H1 (cell line): Measurements from ENCODE around the gene NDST3. TPM values are rescaled to one million over a fixed set of nuclear protein-coding genes. Genes with fewer than 3 reads are reported as not detected.

Experiments used
- BACH1 ChIP-seq: IDR thresholded peaks from 2 replicates; pipeline ENCODE4 v1.6.1; 2012; ENCODE audit warnings: low read length, improper control_type of control experiment
- CEBPB ChIP-seq: IDR thresholded peaks from 2 replicates; pipeline ENCODE4 v1.6.1; 2012; ENCODE audit warnings: low read depth, low read length
- SUZ12 ChIP-seq: fragments of 200-600 bp; sonication (generic); IDR thresholded peaks from 2 replicates; pipeline ENCODE4 v1.6.1; 2012; ENCODE audit warnings: mild to moderate bottlenecking, inconsistent platforms, low read length, moderate library complexity, mixed read lengths
- polyA plus RNA-seq, 7 experiments: library from polyadenylated mRNA; depleted of rRNA in 3 of 7; stranded (reverse) in 5 of 7; unstranded in 2 of 7; fragments of >200 nt in 5 of 7; fragments of 200-250 nt in 2 of 7; gene quantifications; 1 replicate in 5 of 7; 2 replicates in 1 of 7; 4 replicates in 1 of 7; pipeline versions ENCODE4 v1.2.1 to v1.2.3, GENCODE V29; 2011 to 2013; ENCODE audit warnings: missing spikeins in 2 of 7, mixed read lengths in 2 of 7
- total RNA-seq: library from RNA; stranded (reverse); fragmentation: NEBNext Ultra II Directional; extraction: Animal tissue kit (Norgen Biotek cat#: 25700); gene quantifications from 2 replicates; pipeline ENCODE4 v1.2.1, GENCODE V29; 2021
- TF ChIP-seq, protein P1 (sequence below): fragments of 300-600 bp; sonication (generic); IDR thresholded peaks from 2 replicates; pipeline ENCODE4 v1.7.1; 2012; ENCODE audit warnings: low read length, moderate library complexity, mild to moderate bottlenecking, inconsistent platforms; ENCODE audit not compliant: insufficient replicate concordance

NDST3 gene
- total and polyA plus RNA-seq, 2 of the 8 experiments (the other 6 are each of a cell fraction or from before 2014, with no cell fraction given) = 0.35 to 0.60 TPM

DNA sequence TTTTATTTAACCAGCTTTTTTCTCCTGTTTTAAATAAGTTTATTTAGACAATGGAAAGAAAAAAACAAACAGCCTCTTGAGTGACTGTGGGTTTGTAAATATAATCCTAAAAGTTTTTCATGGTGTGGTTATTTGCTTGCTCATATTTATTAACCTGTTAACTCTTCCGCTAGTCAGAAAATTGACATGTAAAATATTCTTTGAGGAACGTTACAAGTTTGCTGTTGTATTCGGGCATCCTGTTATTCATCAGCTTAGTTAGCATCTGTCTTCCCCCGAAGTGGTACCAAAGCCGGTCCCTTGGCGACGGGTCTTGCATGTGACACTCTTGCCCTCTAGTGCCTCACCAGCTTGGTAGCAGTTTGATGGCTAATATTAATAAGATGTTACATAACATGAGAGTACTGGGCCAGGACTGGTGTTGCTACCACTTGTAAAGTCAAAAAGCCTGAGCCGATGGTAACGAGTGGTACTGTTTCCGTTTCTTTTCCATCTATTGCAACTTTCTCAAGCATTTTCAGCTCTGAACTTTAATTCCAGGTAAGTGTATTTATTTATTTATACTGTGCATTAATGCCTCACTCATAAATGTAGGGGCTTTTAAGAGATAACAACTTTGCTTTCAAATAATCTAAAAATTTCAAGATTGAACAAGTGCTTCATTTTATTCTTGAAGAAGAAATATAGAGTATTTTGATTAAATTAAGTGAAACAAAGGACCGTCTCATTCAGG, at the start of gene NDST3 (continued):
- TF ChIP-seq, protein P1, sequence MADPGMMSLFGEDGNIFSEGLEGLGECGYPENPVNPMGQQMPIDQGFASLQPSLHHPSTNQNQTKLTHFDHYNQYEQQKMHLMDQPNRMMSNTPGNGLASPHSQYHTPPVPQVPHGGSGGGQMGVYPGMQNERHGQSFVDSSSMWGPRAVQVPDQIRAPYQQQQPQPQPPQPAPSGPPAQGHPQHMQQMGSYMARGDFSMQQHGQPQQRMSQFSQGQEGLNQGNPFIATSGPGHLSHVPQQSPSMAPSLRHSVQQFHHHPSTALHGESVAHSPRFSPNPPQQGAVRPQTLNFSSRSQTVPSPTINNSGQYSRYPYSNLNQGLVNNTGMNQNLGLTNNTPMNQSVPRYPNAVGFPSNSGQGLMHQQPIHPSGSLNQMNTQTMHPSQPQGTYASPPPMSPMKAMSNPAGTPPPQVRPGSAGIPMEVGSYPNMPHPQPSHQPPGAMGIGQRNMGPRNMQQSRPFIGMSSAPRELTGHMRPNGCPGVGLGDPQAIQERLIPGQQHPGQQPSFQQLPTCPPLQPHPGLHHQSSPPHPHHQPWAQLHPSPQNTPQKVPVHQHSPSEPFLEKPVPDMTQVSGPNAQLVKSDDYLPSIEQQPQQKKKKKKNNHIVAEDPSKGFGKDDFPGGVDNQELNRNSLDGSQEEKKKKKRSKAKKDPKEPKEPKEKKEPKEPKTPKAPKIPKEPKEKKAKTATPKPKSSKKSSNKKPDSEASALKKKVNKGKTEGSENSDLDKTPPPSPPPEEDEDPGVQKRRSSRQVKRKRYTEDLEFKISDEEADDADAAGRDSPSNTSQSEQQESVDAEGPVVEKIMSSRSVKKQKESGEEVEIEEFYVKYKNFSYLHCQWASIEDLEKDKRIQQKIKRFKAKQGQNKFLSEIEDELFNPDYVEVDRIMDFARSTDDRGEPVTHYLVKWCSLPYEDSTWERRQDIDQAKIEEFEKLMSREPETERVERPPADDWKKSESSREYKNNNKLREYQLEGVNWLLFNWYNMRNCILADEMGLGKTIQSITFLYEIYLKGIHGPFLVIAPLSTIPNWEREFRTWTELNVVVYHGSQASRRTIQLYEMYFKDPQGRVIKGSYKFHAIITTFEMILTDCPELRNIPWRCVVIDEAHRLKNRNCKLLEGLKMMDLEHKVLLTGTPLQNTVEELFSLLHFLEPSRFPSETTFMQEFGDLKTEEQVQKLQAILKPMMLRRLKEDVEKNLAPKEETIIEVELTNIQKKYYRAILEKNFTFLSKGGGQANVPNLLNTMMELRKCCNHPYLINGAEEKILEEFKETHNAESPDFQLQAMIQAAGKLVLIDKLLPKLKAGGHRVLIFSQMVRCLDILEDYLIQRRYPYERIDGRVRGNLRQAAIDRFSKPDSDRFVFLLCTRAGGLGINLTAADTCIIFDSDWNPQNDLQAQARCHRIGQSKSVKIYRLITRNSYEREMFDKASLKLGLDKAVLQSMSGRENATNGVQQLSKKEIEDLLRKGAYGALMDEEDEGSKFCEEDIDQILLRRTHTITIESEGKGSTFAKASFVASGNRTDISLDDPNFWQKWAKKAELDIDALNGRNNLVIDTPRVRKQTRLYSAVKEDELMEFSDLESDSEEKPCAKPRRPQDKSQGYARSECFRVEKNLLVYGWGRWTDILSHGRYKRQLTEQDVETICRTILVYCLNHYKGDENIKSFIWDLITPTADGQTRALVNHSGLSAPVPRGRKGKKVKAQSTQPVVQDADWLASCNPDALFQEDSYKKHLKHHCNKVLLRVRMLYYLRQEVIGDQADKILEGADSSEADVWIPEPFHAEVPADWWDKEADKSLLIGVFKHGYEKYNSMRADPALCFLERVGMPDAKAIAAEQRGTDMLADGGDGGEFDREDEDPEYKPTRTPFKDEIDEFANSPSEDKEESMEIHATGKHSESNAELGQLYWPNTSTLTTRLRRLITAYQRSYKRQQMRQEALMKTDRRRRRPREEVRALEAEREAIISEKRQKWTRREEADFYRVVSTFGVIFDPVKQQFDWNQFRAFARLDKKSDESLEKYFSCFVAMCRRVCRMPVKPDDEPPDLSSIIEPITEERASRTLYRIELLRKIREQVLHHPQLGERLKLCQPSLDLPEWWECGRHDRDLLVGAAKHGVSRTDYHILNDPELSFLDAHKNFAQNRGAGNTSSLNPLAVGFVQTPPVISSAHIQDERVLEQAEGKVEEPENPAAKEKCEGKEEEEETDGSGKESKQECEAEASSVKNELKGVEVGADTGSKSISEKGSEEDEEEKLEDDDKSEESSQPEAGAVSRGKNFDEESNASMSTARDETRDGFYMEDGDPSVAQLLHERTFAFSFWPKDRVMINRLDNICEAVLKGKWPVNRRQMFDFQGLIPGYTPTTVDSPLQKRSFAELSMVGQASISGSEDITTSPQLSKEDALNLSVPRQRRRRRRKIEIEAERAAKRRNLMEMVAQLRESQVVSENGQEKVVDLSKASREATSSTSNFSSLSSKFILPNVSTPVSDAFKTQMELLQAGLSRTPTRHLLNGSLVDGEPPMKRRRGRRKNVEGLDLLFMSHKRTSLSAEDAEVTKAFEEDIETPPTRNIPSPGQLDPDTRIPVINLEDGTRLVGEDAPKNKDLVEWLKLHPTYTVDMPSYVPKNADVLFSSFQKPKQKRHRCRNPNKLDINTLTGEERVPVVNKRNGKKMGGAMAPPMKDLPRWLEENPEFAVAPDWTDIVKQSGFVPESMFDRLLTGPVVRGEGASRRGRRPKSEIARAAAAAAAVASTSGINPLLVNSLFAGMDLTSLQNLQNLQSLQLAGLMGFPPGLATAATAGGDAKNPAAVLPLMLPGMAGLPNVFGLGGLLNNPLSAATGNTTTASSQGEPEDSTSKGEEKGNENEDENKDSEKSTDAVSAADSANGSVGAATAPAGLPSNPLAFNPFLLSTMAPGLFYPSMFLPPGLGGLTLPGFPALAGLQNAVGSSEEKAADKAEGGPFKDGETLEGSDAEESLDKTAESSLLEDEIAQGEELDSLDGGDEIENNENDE = peak; percentile 25
- TF ChIP-seq BACH1 = no peak
- TF ChIP-seq SUZ12 = no peak
- TF ChIP-seq CEBPB = peak; percentile 19; the same call in 1 of the 2 replicates
